Muscle of arm (tissue), 14 donors: ENCODE results near the gene POLD3. TPM values are rescaled to one million over a fixed set of nuclear protein-coding genes. Genes with fewer than 3 reads are reported as not detected.

Source experiments
- DNase-seq: peaks from one replicate; pipeline ENCODE4 v3.0.0-alpha.2; 2013
- long read RNA-seq, 11 donors: transcript quantifications; one replicate each; lab custom pipeline, GENCODE V29; 2026
- polyA plus RNA-seq, 12 donors: library from polyadenylated mRNA; unstranded; fragments of 120-200 nt; gene quantifications; one replicate each; pipeline ENCODE4 v1.2.1, GENCODE V29; 2013; ENCODE audit not compliant: insufficient read length in 12 of 12

Gene POLD3, protein sequence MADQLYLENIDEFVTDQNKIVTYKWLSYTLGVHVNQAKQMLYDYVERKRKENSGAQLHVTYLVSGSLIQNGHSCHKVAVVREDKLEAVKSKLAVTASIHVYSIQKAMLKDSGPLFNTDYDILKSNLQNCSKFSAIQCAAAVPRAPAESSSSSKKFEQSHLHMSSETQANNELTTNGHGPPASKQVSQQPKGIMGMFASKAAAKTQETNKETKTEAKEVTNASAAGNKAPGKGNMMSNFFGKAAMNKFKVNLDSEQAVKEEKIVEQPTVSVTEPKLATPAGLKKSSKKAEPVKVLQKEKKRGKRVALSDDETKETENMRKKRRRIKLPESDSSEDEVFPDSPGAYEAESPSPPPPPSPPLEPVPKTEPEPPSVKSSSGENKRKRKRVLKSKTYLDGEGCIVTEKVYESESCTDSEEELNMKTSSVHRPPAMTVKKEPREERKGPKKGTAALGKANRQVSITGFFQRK
- polyA plus RNA-seq: 10 to 100 TPM in 11 of 12 donors, not detected in 1; 11.5 to 28.9 (median 16.7) TPM
- long read RNA-seq, donor 1, partial matches to known transcripts: 5 of 7 reads
- long read RNA-seq, donor 1, other reads (novel, unspliced or antisense): 0 of 7 reads
- long read RNA-seq, donor 2, transcript POLD3-201 (12 exons, 3,821 nt): major isoform, 5 of 3,420 reads
- long read RNA-seq, donor 2, partial matches to known transcripts: 3,415 of 3,420 reads
- long read RNA-seq, donor 2, other reads (novel, unspliced or antisense): 0 of 3,420 reads
- long read RNA-seq, donor 3, partial matches to known transcripts: 0 of 1 reads
- long read RNA-seq, donor 3, other reads (novel, unspliced or antisense): 0 of 1 reads
- long read RNA-seq, donor 4, partial matches to known transcripts: 0 of 1 reads
- long read RNA-seq, donor 4, other reads (novel, unspliced or antisense): 0 of 1 reads
- long read RNA-seq, donor 5: 0 reads
- long read RNA-seq, donor 6, partial matches to known transcripts: 0 of 2 reads
- long read RNA-seq, donor 6, other reads (novel, unspliced or antisense): 0 of 2 reads
- long read RNA-seq, donor 7, partial matches to known transcripts: 7 of 9 reads
- long read RNA-seq, donor 7, other reads (novel, unspliced or antisense): 0 of 9 reads
- long read RNA-seq, donor 8, partial matches to known transcripts: 0 of 3 reads
- long read RNA-seq, donor 8, other reads (novel, unspliced or antisense): 0 of 3 reads
- long read RNA-seq, donor 9, partial matches to known transcripts: 9 of 9 reads
- long read RNA-seq, donor 9, other reads (novel, unspliced or antisense): 0 of 9 reads
- long read RNA-seq, donor 10, partial matches to known transcripts: 0 of 2 reads
- long read RNA-seq, donor 10, other reads (novel, unspliced or antisense): 0 of 2 reads
- long read RNA-seq, donor 11, partial matches to known transcripts: 0 of 5 reads
- long read RNA-seq, donor 11, other reads (novel, unspliced or antisense): 0 of 5 reads

GRCh38 chr11:74592441-74593362 lies at the start of gene POLD3:
POLD3 (plus strand) TSS chr11:74592582; CDS start chr11:74592659, 77 bp downstream.
- peak; percentile 94 for DNase-seq

DNA sequence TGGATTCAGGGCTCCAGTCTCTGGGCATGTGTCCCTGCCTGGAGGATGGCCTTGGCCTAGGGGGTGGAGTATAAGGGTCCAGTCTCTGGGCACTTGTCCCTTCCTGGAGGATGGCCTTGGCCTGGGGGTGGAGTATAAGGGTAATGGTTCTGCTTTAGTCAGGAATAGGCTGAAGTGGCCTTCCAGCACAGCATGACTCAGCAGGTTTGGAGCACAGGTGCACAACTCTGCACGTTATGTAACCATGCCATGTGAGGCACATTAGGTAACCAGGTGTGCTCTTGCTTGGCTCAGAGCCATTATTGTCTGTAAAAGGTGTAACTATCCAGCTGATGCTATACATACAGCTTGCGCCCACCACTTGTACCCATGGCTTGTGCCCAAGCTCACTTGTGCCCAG lies 48.4 kb upstream of the POLD3 start:
- no peak for DNase-seq

- DNase-seq: no peak
Observed at GRCh38 chr11:74546752-74547151, 45.6 kb upstream of the POLD3 start.

- DNase-seq: no peak
Observed at GRCh38 chr11:74550991-74551753, 41.2 kb upstream of the POLD3 start.

DNA sequence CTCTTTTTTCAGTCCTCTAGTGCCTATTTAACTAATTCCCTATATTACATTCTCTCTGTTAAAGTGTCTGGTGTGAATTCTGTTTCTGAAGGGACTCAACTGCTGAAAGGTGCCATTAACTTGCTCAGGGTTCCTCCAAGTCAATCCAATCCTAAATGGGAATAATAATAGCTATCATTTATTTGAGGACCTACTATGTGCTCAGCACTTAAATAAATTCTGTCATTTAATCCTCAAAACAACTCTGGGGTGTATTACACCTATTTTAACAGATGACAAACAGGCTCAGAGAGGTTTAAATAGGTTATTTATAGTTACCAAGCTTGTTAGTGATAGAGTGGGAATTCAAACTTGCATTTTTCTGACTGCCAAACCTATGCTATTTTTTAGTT lies 40.6 kb upstream of the POLD3 start:
- DNase-seq: no peak

GRCh38 chr11:74557526-74557925 lies 34.9 kb upstream of the POLD3 start:
- no peak for DNase-seq

- no peak for DNase-seq
Observed at GRCh38 chr11:74559110-74559933, 33.1 kb upstream of the POLD3 start.

- DNase-seq: no peak
Observed at GRCh38 chr11:74559934-74560309, 32.5 kb upstream of the POLD3 start.

DNA sequence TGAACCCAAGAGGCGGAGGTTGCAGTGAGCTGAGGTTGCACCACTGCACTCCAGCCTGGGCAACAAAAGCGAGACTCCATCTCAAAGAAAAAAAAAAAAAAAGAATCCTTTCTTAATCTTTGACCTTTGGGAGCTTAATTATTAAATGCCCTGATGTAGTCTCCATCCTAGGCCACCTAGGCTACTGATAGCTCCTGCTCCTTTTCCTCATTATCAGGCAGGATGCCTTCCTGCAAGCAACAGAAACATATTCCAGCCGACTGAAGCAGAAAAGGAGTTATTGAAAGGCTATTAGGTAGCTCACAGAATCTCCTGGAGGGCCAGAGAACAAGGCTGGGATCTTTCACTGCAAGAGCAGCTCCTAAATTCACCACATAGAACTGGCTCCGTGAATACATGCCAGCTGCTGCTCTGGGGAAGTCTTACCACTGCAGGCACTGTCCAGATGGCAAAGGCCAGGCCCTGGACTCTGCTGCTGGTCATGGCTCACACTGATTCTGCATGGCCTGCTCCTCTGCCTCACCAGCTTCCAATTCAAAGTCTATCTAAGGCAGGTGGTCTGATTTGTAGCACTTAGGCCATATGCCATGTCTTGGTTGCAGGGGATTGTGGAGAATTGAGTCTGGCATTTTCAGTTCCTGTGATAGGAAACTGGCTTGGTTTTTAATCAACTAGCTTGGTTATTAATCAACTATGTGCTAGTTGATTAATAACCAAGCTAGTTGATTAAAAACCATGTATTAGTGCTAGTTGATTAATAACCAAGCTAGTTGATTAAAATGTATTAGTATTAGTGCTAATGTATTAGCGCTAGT lies 26.0 kb upstream of the POLD3 start:
- no peak for DNase-seq

DNA sequence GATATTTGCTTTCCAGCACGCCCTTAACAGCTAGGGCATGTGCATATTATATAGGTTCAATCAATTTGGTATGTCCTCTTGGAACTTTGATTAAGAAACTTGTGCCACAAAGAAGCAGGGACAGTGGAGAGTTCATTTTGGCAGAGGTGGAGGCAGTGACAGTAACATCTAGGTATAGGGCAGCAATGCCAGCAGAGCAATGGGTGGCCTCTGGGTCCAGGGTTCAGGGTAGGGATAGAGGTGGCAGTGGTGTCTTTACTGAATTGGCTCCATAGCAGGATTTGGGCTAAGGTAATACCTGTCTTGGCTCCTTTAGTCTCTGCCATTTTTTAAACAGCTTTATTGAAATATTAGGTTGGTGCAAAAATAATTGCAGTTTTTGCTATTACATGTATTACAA lies 24.4 kb upstream of the POLD3 start:
- DNase-seq: no peak

- peak; percentile 28 for DNase-seq
Observed at GRCh38 chr11:74570266-74571061, 21.9 kb upstream of the POLD3 start.

DNA sequence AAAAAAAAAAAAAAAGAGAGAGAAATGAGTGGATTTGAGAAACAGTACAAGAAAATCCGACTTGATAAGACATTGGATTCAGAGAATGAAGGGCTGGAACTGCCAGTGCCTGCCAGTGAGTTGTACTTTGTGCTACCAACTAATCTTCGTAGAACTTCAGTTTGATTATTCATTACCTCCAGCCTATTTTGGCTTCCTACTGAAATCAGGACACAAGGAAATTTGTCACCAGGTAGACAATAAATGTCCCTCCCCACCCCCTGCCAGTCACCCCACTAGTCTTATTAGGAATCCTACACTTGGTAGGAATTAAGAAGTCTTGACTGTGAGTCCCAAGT lies 21.4 kb upstream of the POLD3 start:
- no peak for DNase-seq

- no peak for DNase-seq
Observed at GRCh38 chr11:74572349-74572748, 20.0 kb upstream of the POLD3 start.

GRCh38 chr11:74574563-74574962 lies 17.8 kb upstream of the POLD3 start:
- no peak for DNase-seq

DNA sequence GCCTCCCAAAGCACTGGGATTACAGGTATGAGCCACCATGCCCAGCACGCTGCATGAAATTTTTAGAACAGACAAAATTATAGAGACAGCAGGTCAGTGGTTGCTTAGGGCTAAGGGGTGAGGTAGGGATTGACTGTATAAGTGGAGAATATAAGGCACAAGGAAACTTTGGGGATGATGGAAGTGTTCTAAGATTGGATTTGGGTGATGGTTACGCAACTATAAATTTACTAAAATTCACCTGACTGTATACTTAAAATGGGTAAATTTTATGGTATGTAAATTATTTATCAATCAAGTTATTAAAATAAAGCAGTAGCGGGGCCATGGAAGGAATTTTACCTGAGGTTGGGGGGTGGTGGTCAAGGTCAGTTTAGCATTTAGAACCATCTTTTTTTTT lies 16.4 kb upstream of the POLD3 start:
- DNase-seq: no peak

DNA sequence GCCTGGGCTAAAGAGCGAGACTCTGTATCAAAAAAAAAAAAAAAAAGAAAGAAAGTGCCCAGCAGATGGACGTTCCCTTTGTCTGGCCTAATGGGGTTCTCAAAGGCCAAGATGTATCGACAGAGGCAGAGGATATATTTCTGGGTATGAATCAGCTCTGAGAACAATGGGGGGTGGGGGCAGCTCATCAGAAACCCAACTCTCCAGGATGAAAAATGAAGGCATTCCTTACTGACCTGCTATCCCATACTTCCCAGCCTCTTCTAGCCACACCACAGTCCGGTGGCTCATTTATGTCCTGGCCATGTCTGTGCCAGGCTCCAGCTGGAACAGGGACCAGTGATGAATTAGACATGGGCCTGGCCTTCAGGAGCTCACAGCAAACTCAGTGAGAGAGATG lies 15.2 kb upstream of the POLD3 start:
- no peak for DNase-seq
